GM19467 (cell line): ENCODE results near the gene TMEM18.
"Not testable (repeated sequence)": the region's sequence is repeated elsewhere in the genome, so short reads cannot be mapped to it uniquely, and the experiment has no call there.

ENCODE experiments used
- ATAC-seq: cut with Tn5 transposase; IDR thresholded peaks from one replicate; pipeline ENCODE4 v1.9.1; 2021; ENCODE audit warnings: mild to moderate bottlenecking, moderate library complexity; ENCODE audit not compliant: unreplicated experiment

The TMEM18 gene

DNA sequence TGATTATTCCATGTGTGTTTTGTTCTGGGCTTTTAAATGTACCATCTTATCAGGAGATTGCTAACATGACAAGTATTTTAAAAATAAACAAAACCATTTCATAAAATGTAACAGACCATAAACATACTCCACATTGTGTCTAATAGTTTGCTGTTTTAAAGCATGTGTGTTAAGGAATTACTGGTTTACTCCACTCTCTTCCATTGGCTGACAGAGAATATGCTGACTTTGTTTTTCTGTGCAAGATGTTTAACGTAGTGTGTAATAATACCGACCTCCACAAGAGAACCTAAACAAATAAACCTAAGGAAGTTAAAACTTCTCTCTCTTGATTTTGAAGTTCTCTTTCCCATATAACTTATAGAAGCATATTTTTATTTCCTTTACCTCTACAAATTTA is 17.0 kb upstream of the TMEM18 start:
- ATAC-seq, result no peak

DNA sequence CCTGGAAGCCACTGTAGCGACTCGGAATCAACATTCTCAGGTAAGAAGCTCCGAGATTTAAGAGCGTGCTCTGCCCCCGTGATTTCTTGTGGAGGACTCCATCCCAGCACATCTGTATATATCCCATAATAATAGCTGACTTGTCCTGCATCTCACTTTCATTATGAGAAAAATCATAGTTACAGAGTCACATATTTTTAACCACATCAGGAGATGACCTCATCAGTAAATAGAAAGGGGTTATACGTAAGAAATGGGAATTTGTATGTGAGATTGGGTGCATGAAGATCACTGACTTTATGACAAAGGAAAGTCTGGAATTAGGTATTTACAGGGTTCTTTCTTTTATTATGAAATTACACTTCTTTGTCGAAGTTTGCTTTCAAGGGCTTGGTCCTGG is 16.4 kb upstream of the TMEM18 start:
- no peak for ATAC-seq

- ATAC-seq, result no peak
These were observed 15.6 kb upstream of the TMEM18 start for GRCh38 chr2:692767-693166.

DNA sequence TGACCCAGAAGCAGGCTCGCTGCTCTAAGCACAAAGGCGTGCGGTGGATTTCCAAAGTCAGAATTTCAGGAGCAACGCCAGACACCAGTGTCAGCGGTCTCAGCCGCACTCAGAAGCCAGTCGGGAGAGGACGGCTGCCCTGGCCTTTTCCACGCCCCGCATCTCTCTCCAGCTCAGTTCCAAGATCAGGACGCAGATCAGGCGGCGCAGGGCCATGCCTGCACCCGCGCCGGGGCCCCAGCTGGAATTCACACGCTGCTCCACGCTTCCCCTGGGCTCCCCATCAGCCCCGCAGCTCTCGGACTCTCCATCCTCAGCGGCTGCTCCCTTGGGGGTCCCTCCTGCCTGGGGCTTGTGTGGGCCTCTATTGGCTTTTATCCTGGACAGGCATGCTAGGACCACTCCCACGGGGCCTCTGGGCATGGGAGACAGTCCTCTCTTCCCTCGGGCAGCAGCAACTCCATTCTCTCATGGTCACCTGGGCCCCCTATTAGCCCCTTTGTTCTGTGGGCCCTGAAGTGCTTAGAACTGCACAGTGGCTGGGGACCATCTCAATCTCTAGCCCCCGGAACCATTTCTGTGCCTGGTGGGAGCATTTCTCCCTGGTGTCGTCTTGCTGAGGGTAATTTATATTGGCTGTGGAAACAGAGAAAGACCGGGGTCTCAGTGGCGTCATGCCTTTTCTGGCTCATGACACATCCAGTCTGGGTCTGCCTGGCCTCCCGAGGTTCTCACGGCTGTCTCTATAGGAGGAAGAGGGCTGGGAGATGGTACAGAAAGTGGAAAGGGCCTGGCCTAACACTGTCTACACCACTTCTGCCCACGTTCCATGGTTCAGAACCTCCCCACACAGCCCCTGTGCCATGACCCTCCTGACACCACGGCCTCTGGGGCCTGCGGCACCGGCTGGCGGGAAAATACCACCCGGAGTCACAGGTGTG is 14.9 kb upstream of the TMEM18 start:
- no peak for ATAC-seq

- no peak for ATAC-seq
These were observed 13.6 kb upstream of the TMEM18 start for GRCh38 chr2:690799-691198.

GRCh38 chr2:689877-690510 is 12.8 kb upstream of the TMEM18 start:
- no peak for ATAC-seq

- no peak for ATAC-seq
These were observed 12.0 kb upstream of the TMEM18 start for GRCh38 chr2:689237-689636.

DNA sequence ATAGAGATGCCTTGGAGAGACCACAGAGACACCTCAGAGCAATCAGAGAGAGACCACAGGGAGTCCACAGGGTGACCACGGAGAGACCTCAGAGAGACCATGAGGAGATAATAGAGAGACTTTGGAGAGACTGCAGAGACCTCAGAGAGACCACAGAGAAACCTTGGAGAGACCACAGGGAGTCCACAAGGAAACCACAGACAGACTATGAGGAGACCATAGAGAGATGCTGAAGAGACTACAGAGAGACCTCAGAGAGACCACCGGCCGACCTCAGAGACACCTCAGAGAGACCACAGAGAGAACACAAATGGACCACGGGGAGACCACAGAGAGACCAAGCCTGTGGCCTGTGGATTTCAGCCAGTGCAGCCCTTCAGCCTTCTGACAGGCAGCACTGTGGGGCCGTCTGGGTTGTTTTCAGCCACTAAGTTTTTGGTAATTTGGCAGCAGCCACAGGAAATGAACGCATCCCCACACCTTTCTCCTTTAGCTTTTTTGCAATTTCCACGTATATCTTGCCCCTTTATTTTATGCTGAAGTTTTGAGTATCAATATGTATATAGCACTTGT is 11.4 kb upstream of the TMEM18 start:
- ATAC-seq, result no peak

DNA sequence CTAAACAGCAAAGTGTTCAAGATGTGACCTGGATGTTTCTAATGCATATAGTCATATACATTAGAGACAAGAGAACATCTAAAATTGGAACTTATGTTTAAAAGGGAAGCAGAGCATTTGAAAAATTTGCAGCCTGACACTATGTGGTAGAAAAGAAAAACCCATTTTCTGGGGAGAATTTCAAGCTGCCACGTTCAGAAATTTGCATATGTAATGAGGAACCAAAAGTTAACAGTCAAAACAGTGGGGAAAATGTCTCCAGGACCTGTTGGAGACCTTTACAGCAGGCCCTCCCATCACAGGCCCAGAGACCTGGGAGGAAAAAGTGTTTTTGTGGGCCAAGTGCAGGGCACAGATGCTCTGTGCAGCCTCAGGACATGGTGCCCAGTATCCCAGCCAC is 8.2 kb upstream of the TMEM18 start:
- ATAC-seq, result no peak

DNA sequence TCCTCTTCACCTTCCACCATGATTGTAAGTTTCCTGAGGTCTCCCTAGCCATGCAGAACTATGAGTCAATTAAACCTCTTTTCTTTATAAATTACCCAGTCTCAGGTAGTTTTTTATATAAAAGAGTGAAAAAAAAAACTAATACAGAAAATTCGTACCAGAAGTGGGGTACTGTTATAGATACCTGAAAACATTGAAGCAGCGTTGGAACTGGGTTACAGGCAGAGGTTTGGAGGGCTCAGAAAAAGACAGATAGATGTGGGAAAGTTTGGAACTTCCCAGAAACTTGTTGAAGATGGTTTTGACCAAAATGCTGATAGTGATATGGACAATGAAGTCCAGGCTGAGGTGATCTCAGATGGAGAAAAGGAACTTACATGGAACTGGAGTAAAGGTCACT is 7.7 kb upstream of the TMEM18 start:
- not testable (repeated sequence) for ATAC-seq

DNA sequence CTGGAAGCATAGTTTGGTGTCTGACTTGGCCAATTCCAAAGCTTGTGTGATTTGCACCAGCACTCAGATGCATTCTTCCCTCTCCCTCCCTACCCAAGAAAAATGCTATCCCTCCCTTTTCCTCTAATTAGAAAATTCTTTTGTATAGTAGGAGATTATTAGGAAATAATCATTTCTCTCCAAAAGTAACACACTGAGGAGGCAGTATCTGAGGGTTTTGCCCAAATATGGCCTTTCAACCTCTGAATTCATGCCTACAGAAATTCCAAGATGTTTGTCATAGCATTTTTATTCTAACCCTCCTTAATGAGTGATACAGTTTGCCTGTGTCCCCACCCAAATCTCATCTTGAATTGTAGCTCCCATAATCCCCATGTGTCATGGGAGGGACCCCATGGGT is 5.0 kb upstream of the TMEM18 start:
- no peak for ATAC-seq

DNA sequence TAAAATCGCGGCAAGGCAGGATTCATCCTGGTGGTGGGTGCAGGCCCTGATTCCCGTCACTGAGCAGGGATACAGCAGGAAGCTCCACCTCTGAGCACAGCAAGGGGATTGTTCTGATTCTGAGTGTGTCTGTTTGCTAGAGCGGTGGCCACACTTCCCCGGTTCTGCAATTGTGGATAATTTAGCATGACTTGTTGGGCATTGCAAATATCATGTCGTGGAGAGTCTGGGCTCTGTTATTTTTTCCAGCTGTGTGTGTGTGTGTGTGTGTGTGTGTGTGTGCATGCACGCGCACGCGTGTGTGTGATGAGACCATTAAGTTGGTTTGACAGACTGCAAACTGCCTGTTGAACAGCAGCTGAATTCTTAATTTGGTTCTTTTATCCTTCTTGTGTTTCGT is 4.1 kb upstream of the TMEM18 start:
- ATAC-seq, result no peak

DNA sequence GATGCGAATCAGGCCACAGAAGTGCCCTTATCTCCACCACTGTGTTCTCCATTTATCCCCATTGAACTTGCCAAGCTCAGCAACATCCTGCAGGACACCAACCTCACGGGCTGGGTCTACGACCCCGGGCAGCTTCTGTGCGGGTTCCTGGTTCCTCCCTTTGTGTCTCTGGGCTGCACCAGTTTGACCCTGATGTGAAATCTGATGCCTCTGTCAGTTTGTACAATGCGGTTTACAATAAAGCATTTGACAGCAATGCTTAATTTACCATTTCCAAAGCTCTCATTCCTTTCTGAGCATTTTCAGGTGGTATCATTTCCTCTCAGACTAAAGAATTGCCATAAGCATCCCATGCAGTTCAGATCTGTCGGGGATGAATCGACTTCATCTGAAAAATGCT is 3.3 kb upstream of the TMEM18 start:
- ATAC-seq, result no peak

- ATAC-seq, result no peak
These were observed 1.8 kb upstream of the TMEM18 start for GRCh38 chr2:678964-679363.

DNA sequence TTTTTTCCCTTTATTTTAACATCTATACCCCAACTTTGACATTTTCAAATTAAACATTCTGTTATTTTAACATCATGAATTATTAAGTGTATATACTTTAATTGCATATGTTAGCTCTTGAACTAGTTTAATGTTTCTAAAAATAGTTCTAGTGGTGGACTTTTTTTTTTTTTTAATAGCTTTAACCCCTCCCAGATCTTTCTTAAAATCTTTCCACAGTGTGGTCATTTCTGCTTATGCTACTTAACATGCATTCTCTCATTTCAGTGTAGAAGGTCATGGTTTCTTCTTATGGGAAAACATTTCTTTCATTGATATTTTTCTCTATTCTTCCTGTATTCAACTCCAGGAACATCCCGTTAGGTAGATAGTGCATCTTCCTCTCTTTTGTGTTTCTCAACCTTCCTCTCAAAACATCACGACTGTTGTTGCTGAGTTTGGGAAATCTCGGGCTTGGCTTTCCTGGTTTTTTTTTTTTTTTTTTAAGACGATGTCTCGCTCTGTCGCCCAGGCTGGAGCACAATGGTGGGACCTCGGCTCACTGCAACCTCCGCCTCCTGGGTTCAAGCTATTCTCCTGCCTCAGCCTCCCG is 849 bp upstream of the TMEM18 start:
- ATAC-seq, result no peak

DNA sequence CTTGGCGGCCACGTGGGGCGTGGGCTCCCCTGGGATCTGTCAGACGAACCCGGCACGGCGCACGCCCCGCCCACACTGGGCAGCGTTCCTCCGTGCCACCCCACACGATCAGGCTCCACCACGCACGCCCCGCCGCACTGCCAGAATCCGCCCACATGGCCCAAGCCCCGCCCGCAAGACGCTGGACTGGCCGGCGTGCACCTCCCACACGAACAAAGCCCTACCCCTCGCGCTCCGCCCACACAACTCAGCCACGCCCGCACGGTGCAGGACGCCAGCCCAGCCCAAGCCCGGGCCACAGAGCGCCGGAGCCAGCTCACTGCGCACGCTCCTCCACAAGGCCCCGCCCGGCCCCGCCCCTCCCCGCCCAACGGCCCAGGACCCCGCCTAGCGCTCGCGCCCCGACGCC is 555 bp downstream of the TMEM18 start:
- peak; percentile 88 for ATAC-seq

- ATAC-seq, result peak; percentile 7
These were observed 1.1 kb downstream of the TMEM18 start for GRCh38 chr2:675982-676646.

DNA sequence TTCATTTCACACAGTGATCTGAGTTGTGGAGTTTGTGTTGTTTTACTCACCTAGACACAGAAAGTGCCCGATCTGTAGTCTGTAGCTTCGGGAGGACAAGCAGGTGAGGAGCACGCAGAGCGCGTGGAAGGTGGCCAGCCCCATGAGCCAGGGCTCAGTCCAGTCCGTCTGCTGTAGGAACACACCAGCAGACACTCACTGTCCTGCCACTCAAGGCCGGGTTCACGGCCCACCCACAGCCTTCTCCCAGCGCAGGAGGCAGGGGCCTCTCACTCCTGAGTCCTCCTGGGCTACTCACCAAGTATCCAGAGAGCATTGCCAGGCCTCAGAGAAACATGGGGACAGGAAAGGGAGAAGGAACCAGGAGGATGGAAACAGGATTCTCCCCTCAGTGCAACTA is 1.7 kb downstream of the TMEM18 start:
- ATAC-seq, result no peak

GRCh38 chr2:675051-675450 is 2.2 kb downstream of the TMEM18 start:
- no peak for ATAC-seq

DNA sequence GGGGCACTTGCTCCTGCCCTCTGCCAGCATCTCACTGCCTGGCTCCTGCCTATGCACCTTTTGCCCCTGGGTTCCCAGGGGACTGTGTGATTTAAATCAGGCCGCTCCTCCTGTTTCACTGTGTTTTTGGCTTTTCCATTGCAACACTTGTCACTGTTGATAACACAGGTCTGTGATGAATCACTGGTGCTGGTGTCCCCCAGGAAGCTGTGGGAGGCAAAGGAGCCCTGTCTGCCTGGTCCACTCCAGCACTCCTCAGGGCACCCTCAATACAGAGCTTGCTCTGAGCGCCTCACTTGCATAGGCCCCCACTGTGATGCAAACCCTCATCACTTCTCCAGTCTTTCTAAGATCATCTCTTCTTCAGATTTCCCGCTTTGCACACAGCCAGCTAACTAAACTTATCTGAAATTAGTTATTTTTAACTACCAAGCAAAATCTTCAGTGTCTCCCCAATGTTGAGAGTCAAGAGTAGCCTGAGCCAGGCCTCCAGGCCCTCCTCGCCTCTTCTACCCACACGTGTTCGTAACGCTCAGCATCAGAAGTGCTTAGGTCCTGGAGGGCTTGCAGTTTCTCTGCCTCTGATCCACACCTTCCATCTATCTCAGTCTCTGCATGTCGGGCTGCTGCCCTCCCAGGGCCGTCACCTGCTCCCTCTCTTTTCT is 2.8 kb downstream of the TMEM18 start:
- no peak for ATAC-seq
